Measurements from ENCODE around the gene HNRNPH2. TPM values are rescaled to one million over a fixed set of nuclear protein-coding genes. Genes with fewer than 3 reads are reported as not detected.

The HNRNPH2 gene
- polyA plus RNA-seq, 1 experiment: 17.9 TPM

DNA sequence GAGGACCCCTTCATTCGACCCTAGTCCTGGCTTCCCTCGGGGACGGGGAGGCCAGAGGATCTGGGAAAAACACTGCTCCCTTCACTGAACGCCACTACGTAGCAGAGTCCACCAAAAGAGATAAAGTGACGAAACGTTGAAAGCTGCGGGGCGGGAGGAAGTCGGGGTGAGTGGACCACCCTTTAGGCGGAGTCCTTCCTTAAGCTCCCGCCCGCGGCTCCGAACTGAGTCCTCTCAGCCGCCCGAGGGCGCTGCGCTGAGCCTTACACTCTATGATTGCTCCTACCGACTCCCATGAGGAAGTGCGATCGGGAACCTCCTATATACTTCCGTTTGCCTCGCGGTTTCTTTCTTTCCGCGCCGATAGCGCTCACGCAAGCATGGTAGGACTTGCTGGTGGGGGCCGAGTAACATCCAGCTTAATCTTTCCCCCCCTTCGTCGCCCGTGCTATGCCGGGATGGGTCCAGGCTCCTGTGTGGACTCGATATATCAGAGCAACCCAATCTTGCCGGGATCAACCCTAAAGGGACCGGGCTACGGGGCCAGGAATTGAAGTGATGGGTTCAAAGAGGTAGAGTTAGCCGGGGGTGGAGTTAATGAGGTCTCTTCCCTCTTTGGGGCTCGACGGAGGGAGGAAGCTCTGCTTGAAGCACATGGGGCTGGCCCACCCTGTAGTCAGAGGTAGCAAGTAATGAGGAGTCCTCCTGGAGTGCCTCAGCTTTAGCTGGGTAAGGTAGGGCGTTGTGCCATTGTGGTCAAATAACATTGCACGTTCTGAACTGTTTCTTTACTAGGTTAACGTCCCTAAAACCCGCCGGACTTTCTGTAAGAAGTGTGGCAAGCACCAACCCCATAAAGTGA, 17.1 kb upstream of the HNRNPH2 start, which contains the start of gene RPL36A:
TSS of gene RPL36A (plus strand) at position 348 of the 862 bp plus-strand sequence. CDS start at position 381, 33 bp downstream.
- Histone ChIP-seq H3K27me3 (ENCODE audit: control insufficient read depth, insufficient read depth, low read length) (no peaks in the 10 kb centered on the region; the same call in 1 of the 2 replicates), H3K4me3 (ENCODE audit: low read depth, low read length) (peak within 1 kb of the TSS; percentile 70), H3K36me3 (ENCODE audit: control insufficient read depth, insufficient read depth, low read length) (no peaks in the 10 kb centered on the region)
- CTCF ChIA-PET: interaction anchor here (0.6 to 1.7 kb wide), 5 partner anchors 12 to 206 kb away, joined by 3 to 6 read pairs (median 4); partner anchors contain the start of genes GLA and HNRNPH2
- POLR2A ChIA-PET: interaction anchor here (0.5 kb wide), 1 partner anchor 170 kb away, joined by 6 read pairs; no protein-coding TSS in a partner anchor
- DNase-seq (ENCODE audit: low read depth): peak; percentile 61
- peak; percentile 80 for TF ChIP-seq CTCF (IDR thresholded peaks at IDR 0.05; ENCODE audit: insufficient read depth, low read depth, low read length)

DNA sequence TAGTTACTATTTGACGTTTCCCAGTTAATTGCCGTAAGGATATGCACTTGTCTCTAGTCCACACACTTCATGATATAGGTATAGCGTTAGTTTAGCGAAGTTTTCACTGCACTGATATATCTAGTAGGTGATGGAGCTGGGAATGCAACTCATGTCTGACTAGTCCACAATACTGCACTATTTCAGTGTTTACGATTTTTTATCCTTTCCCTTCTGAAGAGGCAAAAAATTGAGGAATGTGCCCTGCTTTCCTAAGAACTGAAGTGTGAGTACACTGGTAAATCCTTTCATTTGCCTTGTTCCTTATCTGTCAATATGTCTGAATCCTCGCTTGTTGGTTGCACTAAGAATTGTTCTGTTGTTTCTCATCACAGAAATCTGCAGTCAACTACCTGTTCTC, 16.2 kb upstream of the HNRNPH2 start:
- DNase-seq (ENCODE audit: low read depth): no peak
- no peaks in the 10 kb centered on the region for H3K36me3 ChIP-seq (ENCODE audit: control insufficient read depth, insufficient read depth, low read length)
- POLR2A ChIA-PET: no interaction called here
- no peak for TF ChIP-seq CTCF (IDR thresholded peaks at IDR 0.05; ENCODE audit: insufficient read depth, low read depth, low read length)
- H3K27me3 ChIP-seq (ENCODE audit: control insufficient read depth, insufficient read depth, low read length): no peaks in the 10 kb centered on the region; the same call in 1 of the 2 replicates
- H3K4me3 ChIP-seq (ENCODE audit: low read depth, low read length): peak overlapping the region; percentile 70
- CTCF ChIA-PET: no interaction called here

DNA sequence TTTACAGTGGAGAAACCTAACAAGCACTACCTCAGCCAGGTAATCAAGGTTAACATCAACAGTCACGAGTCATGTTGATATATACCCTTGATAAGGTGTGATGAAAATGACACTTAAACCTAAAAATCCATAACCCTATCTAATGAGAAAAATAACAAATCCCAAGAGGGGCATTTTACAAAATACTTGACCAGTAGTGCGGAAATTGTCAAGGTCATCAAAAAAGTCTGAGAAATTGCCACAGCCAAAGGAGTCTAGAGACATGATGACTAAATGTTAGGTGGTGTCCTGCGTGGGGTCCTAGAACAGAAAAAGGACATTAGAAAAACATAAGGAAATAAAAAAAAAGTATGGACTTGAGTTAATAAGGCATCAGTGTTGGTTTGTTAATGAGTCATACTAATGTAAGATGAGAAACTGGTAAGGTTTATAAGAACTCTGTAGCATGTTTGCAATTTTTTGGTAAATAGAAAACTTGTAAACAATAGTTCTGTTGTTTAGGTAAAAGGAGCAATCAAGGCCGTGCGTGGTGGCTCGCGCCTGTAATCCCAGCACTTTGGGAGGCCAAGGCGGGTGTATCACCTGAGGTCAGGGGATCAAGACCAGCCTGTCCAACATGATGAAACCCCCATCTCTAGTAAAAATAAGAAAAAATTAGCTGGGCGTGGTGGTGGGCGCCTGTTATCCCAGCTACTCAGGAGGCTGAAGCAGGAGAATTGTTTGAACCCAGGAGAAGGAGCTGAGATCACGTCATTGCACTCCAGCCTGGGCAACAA, 14.3 kb upstream of the HNRNPH2 start:
- Histone ChIP-seq H3K27me3 (ENCODE audit: control insufficient read depth, insufficient read depth, low read length) (no peaks in the 10 kb centered on the region), H3K4me3 (ENCODE audit: low read depth, low read length) (no peak overlapping the region), H3K36me3 (ENCODE audit: control insufficient read depth, insufficient read depth, low read length) (no peaks in the 10 kb centered on the region)
- no peak for DNase-seq (ENCODE audit: low read depth)
- no peak for TF ChIP-seq CTCF (IDR thresholded peaks at IDR 0.05; ENCODE audit: insufficient read depth, low read depth, low read length)
- POLR2A ChIA-PET: no interaction called here
- CTCF ChIA-PET: no interaction called here

- H3K4me3 ChIP-seq (ENCODE audit: low read depth, low read length): no peak overlapping the region
- TF ChIP-seq CTCF (IDR thresholded peaks at IDR 0.05; ENCODE audit: insufficient read depth, low read depth, low read length): no peak
- CTCF ChIA-PET: no interaction called here
- H3K27me3 ChIP-seq (ENCODE audit: control insufficient read depth, insufficient read depth, low read length): no peaks in the 10 kb centered on the region
- no peaks in the 10 kb centered on the region for H3K36me3 ChIP-seq (ENCODE audit: control insufficient read depth, insufficient read depth, low read length)
- no peak for DNase-seq (ENCODE audit: low read depth)
- POLR2A ChIA-PET: no interaction called here
Observed at GRCh38 chrX:101394372-101394771, 13.7 kb upstream of the HNRNPH2 start.

- TF ChIP-seq CTCF (IDR thresholded peaks at IDR 0.05; ENCODE audit: insufficient read depth, low read depth, low read length): no peak
- ChIA-PET POLR2A (no interaction called here), CTCF (no interaction called here)
- H3K27me3 ChIP-seq (ENCODE audit: control insufficient read depth, insufficient read depth, low read length): no peaks in the 10 kb centered on the region
- no peak for DNase-seq (ENCODE audit: low read depth)
- no peaks in the 10 kb centered on the region for H3K36me3 ChIP-seq (ENCODE audit: control insufficient read depth, insufficient read depth, low read length)
- no peak overlapping the region for H3K4me3 ChIP-seq (ENCODE audit: low read depth, low read length)
Observed at GRCh38 chrX:101395789-101396188, 12.2 kb upstream of the HNRNPH2 start.
